ENCODE data around the gene ART4. TPM values are rescaled to one million over a fixed set of nuclear protein-coding genes. Genes with fewer than 3 reads are reported as not detected.

Gene ART4
- total and polyA plus RNA-seq, 9 donors = 0.05 to 5.6 (median 0.46) TPM

GRCh38 chr12:14826491-14826890 lies 16.8 kb downstream of the ART4 start:
- 74 to 78% (median 76%) methylated on average over 5 of the region's 5 CpGs for WGBS, 3 donors
- H3K27ac ChIP-seq = no peak overlapping the region
- DNase-seq = no peak
- no peaks in the 10 kb centered on the region for H3K36me3 ChIP-seq
- H3K4me1 ChIP-seq (ENCODE audit: insufficient read depth) = no peaks in the 10 kb centered on the region
- H3K27me3 ChIP-seq = no peaks in the 10 kb centered on the region
- no peak for TF ChIP-seq CTCF (IDR thresholded peaks at IDR 0.05)
- no peak for TF ChIP-seq POLR2A (IDR thresholded peaks at IDR 0.05)
- no peak for TF ChIP-seq EP300 (IDR thresholded peaks at IDR 0.05)
- H3K9me3 ChIP-seq = no peaks in the 10 kb centered on the region
- H3K4me3 ChIP-seq = no peak overlapping the region
- intact Hi-C loops (cut with DNase I) = loop anchor here in 1 of 4 donors (5.0 kb wide), 1 partner anchor 599 kb away; no protein-coding TSS in a partner anchor

GRCh38 chr12:14825256-14825655 lies 18.1 kb downstream of the ART4 start:
- TF ChIP-seq CTCF (IDR thresholded peaks at IDR 0.05) = no peak
- TF ChIP-seq POLR2A (IDR thresholded peaks at IDR 0.05) = no peak
- TF ChIP-seq EP300 (IDR thresholded peaks at IDR 0.05) = no peak
- intact Hi-C loops (cut with DNase I) = loop anchor here in 1 of 4 donors (5.0 kb wide), 1 partner anchor 598 kb away; no protein-coding TSS in a partner anchor
- no peak for DNase-seq

GRCh38 chr12:14824012-14824634 lies 19.2 kb downstream of the ART4 start:
- Histone ChIP-seq H3K4me3 (no peak overlapping the region), H3K4me1 (ENCODE audit: insufficient read depth) (no peaks in the 10 kb centered on the region), H3K27ac (no peak overlapping the region), H3K9me3 (no peaks in the 10 kb centered on the region), H3K27me3 (no peaks in the 10 kb centered on the region), H3K36me3 (no peaks in the 10 kb centered on the region)
- WGBS, 3 donors = 82 to 88% (median 83%) methylated on average over 1 of the region's 1 CpG
- DNase-seq = no peak
- TF ChIP-seq CTCF (IDR thresholded peaks at IDR 0.05) (no peak), POLR2A (IDR thresholded peaks at IDR 0.05) (no peak), EP300 (IDR thresholded peaks at IDR 0.05) (no peak)
- intact Hi-C loops (cut with DNase I) = no loop called here

More at GRCh38 chr12:14825256-14825655, 18.1 kb downstream of the ART4 start:
- H3K9me3 ChIP-seq = no peaks in the 10 kb centered on the region
- no peak overlapping the region for H3K27ac ChIP-seq
- H3K4me1 ChIP-seq (ENCODE audit: insufficient read depth) = no peaks in the 10 kb centered on the region
- H3K27me3 ChIP-seq = no peaks in the 10 kb centered on the region
- no peak overlapping the region for H3K4me3 ChIP-seq
- no peaks in the 10 kb centered on the region for H3K36me3 ChIP-seq

- DNase-seq = no peak
- WGBS, 3 donors = 71 to 83% (median 72%) methylated on average over 3 of the region's 3 CpGs
- H3K27ac ChIP-seq = no peak within 1 kb of the TSS
- H3K4me1 ChIP-seq (ENCODE audit: insufficient read depth) = no peaks in the 10 kb centered on the region
- H3K4me3 ChIP-seq = no peak within 1 kb of the TSS
- H3K27me3 ChIP-seq = no peaks in the 10 kb centered on the region
- no peaks in the 10 kb centered on the region for H3K9me3 ChIP-seq
- TF ChIP-seq POLR2A (IDR thresholded peaks at IDR 0.05) (no peak), CTCF (IDR thresholded peaks at IDR 0.05) (no peak), EP300 (IDR thresholded peaks at IDR 0.05) (no peak)
- no peaks in the 10 kb centered on the region for H3K36me3 ChIP-seq
- intact Hi-C loops (cut with DNase I) = no loop called here
These were observed 29.3 kb downstream of the ART4 start, which contains the start of gene SMCO3 for GRCh38 chr12:14814014-14814413. TSS of gene SMCO3 (minus strand) at chr12:14814182. CDS start at chr12:14806680, 7,502 bp downstream.

Measured in ovary (tissue), 9 donors.